ENCODE data around the gene MACC1. TPM values are rescaled to one million over a fixed set of nuclear protein-coding genes. Genes with fewer than 3 reads are reported as not detected.

MACC1 gene
- total and polyA plus RNA-seq, 10 of the 15 experiments (the other 5 are each of a cell fraction or from before 2014, with no cell fraction given) = 6.0 to 61.1 (median 12.7) TPM

DNA sequence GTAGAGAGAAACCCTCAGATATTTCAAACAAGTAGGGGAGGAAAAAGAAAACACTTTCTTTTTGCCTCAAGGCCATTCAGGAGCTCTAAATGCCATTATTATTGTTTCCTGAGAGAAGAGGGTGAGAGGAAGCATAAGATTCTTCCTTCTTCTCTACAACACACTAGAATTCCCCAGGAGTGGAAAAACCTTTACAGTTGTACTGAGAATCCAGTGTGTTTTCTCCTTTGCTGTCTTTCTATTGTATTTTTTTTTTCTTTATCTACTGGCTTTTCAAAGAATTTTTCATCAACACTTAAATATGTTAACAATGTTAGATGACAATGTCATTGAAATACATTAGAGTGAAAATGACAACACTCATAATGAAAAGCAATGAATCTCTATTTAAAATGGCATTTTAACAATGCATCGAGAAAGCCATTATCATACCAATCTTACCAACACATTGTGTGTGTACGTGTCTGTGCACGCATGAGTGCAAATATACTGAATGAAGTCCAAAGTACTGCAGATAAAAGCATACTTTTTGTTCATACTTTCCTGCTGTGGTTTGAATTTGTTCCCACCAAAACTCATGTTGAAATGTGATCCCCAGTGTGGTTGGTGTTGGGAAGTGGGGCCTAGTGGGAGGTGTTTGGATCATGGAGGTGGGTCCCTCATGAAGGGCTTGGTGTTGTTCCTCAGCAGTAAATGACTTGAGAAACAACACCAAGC lies 24.2 kb upstream of the MACC1 start (continued):
- TF ChIP-seq ZNF274 (IDR thresholded peaks at IDR 0.05; ENCODE audit: insufficient read depth, insufficient read length) = no peak
- no peak for TF ChIP-seq RAD51 (IDR thresholded peaks at IDR 0.05)

DNA sequence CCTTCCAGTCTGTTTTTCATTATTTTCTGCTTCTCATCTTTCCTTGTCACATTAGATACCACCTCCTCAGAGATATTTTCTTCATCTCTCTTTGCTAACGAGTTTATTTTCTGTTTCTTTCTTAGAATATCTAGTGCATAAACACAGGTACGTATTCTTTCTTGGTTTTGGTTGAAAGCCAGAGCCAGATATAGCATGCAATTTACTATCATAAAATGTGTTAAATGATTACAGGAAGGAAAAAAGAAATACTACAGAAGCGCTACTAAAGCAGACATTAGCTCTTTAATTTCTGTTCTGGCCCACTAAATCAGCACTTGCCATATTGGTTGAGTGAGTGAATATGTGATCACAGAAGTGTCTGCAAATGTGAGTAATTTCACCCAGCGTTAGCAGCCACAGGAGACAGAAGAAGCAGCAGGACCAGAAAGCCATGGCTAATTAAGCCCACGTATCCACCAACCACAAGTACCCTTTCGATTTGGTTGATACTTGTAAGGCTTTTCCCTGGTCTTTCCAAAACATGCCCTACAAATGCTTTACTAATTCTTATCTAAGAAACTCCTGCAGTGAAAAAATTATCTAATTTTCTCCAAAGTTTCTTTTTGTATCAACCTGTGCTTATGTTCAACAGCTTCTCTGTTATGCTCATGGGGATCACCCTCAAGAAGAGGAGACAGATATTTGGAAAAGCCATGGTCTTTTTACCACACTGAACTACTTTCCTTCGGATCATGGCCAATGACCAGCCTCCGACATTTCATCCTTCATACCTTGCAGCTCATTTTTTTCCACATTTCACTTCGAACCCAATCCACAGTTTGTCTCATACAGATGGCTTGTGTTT lies 23.1 kb upstream of the MACC1 start:
- Histone ChIP-seq H3K79me2 (ENCODE audit: control insufficient read depth, insufficient read depth, low read length) (no peaks in the 10 kb centered on the region), H4K20me1 (ENCODE audit: control insufficient read depth, insufficient read depth) (no peaks in the 10 kb centered on the region), H3K36me3 (ENCODE audit: control insufficient read depth in 2 of 2, insufficient read depth in 2 of 2, low read length in 1 of 2) (no peaks in the 10 kb centered on the region), H3K4me1 (ENCODE audit: control insufficient read depth, insufficient read depth, low read length) (peaks cover 49% of the 10 kb centered on the region), H3K4me3 (peak overlapping the region; percentile 51; the same call in 1 of the 2 replicates), H3K27me3 (replicated peaks in 1 of 2; ENCODE audit: control insufficient read depth in 2 of 2, insufficient read depth in 2 of 2, low read length in 1 of 2) (no peaks in the 10 kb centered on the region), H3K27ac (ENCODE audit: control insufficient read depth, insufficient read depth) (peak overlapping the region; percentile 76), H3K9me3 (replicated peaks; ENCODE audit: control insufficient read depth, insufficient read depth, low read length) (no peaks in the 10 kb centered on the region), H3K9ac (ENCODE audit: control insufficient read depth, insufficient read depth, low read length) (peak overlapping the region; percentile 33; the same call in 1 of the 2 replicates), H2AFZ (ENCODE audit: control insufficient read depth, low read depth, low read length) (peak overlapping the region; percentile 30; the same call in 1 of the 2 replicates), H3K4me2 (ENCODE audit: control insufficient read depth, insufficient read depth) (peak overlapping the region; percentile 56)
- SMC1A ChIA-PET (ENCODE audit: uncharacterized antibody, unreplicated experiment) = interaction anchor here (0.6 to 16.4 kb wide), 26 partner anchors 8 to 1152 kb away, joined by 3 to 474 read pairs (median 6); partner anchors contain the start of genes ITGB8 and MACC1
- ATAC-seq = peak; percentile 66
- BruUV-seq (replicated peaks) = TSS peak; percentile 75
- in situ Hi-C loops (cut with MboI) = loop anchor here (5.0 to 25.0 kb wide), 3 partner anchors 47 to 1697 kb away; partner anchors contain the start of gene CDCA7L
- intact Hi-C loops (cut with micrococcal nuclease; ENCODE audit: unreplicated experiment) = loop anchor here (1.0 to 2.0 kb wide), 3 partner anchors 26 to 89 kb away; no protein-coding TSS in a partner anchor
- CTCF ChIA-PET = interaction anchor here (0.6 to 12.5 kb wide), 12 partner anchors 20 to 88 kb away, joined by 3 to 159 read pairs (median 5); partner anchors contain the start of gene MACC1
- peak; percentile 91 for DNase-seq (ENCODE audit: low read depth, low spot score)
- POLR2A ChIA-PET = interaction anchor here (0.5 to 10.2 kb wide), 12 partner anchors 21 to 87 kb away, joined by 3 to 151 read pairs (median 4); partner anchors contain the start of gene MACC1
- WGBS (ENCODE audit: insufficient coverage, insufficient replicate concordance, low lambda C conversion rate, missing lambda C conversion rate) = 15% methylated on average over 9 of the region's 9 CpGs
- peak; percentile 92 for FAIRE-seq
- RAD21 ChIA-PET (ENCODE audit: unreplicated experiment) = interaction anchor here (0.6 to 11.5 kb wide), 19 partner anchors 21 to 1847 kb away, joined by 3 to 230 read pairs (median 7); partner anchors contain the start of genes ITGB8 and MACC1
- TF ChIP-seq IKZF2 (IDR thresholded peaks at IDR 0.05) (peak; percentile 95 to 96), HDGF (IDR thresholded peaks at IDR 0.05) (no peak), HCFC1 (IDR thresholded peaks at IDR 0.05; ENCODE audit: low read length) (no peak), MTA2 (IDR thresholded peaks at IDR 0.05; ENCODE audit: low read depth) (peak; percentile 99), RAD51 (IDR thresholded peaks at IDR 0.05) (0 out of 2 replicates have a peak, but pooled peaks have one; percentile 12), RUNX3 (IDR thresholded peaks at IDR 0.05; ENCODE audit: low read length) (peak; percentile 96), ETV6 (conservative IDR thresholded peaks at IDR 0.05 in 1 of 2, IDR thresholded peaks at IDR 0.05 in 1 of 2; ENCODE audit: borderline replicate concordance in 1 of 2, low read depth in 1 of 2) (peak in 1 of 2 experiments; percentile 65; a peak in 2 of 4 replicates), PAX8 (IDR thresholded peaks at IDR 0.05) (no peak), NR2F1 (conservative IDR thresholded peaks at IDR 0.05) (peak; percentile 73), SMARCA5 (IDR thresholded peaks at IDR 0.05) (0 out of 2 replicates have a peak, but pooled peaks have one; percentile 81), SIN3A (IDR thresholded peaks at IDR 0.05; ENCODE audit: low read depth, low read length) (no peak), TAF1 (IDR thresholded peaks at IDR 0.05; ENCODE audit: borderline replicate concordance, low read depth, low read length) (no peak), TCF12 (IDR thresholded peaks at IDR 0.05; ENCODE audit: low read depth, low read length) (peak; percentile 85)
- TF ChIP-seq, protein P1, sequence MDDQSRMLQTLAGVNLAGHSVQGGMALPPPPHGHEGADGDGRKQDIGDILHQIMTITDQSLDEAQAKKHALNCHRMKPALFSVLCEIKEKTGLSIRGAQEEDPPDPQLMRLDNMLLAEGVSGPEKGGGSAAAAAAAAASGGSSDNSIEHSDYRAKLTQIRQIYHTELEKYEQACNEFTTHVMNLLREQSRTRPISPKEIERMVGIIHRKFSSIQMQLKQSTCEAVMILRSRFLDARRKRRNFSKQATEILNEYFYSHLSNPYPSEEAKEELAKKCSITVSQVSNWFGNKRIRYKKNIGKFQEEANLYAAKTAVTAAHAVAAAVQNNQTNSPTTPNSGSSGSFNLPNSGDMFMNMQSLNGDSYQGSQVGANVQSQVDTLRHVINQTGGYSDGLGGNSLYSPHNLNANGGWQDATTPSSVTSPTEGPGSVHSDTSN (IDR thresholded peaks at IDR 0.05; ENCODE audit: insufficient replicate concordance, low read depth, low read length) = no peak
- TF ChIP-seq, protein P2, sequence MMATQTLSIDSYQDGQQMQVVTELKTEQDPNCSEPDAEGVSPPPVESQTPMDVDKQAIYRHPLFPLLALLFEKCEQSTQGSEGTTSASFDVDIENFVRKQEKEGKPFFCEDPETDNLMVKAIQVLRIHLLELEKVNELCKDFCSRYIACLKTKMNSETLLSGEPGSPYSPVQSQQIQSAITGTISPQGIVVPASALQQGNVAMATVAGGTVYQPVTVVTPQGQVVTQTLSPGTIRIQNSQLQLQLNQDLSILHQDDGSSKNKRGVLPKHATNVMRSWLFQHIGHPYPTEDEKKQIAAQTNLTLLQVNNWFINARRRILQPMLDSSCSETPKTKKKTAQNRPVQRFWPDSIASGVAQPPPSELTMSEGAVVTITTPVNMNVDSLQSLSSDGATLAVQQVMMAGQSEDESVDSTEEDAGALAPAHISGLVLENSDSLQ (IDR thresholded peaks at IDR 0.05) = peak; percentile 33; the same call in 1 of the 2 replicates
- TF ChIP-seq, protein P3, sequence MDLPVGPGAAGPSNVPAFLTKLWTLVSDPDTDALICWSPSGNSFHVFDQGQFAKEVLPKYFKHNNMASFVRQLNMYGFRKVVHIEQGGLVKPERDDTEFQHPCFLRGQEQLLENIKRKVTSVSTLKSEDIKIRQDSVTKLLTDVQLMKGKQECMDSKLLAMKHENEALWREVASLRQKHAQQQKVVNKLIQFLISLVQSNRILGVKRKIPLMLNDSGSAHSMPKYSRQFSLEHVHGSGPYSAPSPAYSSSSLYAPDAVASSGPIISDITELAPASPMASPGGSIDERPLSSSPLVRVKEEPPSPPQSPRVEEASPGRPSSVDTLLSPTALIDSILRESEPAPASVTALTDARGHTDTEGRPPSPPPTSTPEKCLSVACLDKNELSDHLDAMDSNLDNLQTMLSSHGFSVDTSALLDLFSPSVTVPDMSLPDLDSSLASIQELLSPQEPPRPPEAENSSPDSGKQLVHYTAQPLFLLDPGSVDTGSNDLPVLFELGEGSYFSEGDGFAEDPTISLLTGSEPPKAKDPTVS (IDR thresholded peaks at IDR 0.05; ENCODE audit: low read depth, low read length) = no peak

Data from GM12878 (cell line).